ENCODE results near the gene TBC1D2.

TBC1D2 gene

DNA sequence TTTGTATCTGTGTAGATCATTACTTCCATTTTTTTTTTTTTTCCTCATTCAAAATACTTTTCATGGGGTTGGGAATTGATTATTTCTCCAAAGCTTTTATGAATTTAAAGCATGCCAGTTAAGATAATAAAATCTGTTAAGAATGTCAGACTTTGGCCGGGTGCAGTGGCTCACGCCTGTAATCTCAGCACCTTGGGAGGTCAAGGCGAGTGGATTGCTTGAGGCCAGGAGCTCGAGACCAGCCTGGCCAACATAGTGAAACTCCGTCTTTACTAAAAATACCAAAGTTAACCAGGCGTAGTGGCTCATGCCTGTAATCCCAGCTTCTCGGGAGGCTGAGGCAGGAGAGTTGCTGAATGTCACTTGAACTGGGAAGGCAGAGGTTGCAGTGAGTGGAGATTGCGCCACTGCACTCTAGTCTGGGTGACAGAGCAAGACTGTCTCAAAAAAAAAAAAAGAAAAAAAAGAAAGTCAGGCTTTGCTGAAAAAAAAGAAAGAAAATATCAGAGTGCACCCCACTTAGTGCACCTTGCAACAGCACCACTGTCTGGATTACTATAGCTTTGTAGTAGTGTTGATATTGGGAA is 18.5 kb downstream of the TBC1D2 start:
- no peak for DNase-seq (ENCODE audit: low read depth in 2 of 2)

DNA sequence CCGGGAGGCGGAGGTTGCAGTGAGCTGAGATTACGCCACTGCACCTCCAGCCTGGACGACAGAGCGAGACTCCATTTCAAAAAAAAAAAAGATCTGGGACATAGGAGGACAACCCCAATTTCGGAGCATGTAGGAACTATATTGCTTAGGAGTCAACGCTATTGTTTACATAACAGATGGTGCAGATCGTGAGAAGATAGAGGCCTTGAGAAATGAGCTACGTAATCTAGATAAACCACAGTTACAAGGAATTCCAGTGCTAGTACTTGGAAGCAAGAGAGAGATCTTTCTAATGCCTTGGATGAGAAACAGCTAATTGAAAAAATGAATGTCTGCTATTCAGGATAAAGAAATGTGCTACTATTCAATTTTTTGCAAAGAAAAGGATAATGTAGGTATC is 20.3 kb downstream of the TBC1D2 start:
- no peak for DNase-seq (ENCODE audit: low read depth in 2 of 2)

DNA sequence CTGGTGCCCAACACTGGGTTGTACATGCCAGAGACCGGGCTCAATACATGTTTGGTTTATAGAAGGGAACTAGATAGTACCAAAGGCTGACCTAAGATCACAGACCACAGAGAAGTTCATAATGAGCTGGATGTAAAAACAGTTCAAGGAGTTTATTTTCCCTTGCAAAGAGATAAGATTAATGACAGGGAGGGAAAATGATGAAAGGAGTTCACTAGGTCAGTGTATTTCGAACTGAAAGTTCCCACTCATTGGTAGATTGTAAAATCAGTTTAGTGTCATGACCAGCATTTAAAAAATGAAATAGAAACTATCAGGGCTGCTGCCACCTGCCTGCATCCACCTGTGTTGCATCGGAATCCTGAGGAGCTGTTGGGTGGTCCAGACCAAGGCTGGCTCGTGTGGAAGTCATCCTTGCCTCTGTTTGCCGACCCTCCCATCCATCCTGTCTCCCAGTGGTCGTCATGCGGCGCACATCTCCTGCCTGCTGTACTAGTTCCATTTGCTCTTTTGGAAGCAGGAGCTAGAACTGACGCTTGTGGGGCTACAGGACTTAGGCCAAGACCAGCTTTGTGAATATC is 21.1 kb downstream of the TBC1D2 start:
- no peak for DNase-seq (ENCODE audit: low read depth in 2 of 2)

DNA sequence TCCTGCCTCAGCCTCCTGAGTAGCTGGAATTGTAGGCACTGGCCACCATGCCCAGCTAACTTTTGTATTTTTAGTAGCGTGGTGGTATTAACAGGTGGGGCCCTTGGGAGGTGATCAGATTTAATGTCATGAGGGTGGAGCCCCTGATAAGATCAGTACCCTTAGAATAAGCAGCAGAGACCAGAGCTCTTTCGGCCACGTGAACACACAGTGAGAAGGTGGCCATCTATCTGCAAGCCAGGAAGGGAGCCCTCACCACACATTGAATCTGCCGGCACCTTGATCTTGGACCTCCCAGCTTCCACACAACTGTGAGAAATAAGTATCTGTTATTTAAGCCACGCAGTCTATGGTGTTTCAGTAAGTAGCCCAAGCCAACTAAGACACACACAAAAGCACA is 22.5 kb downstream of the TBC1D2 start:
- no peak for DNase-seq (ENCODE audit: low read depth in 2 of 2)

DNA sequence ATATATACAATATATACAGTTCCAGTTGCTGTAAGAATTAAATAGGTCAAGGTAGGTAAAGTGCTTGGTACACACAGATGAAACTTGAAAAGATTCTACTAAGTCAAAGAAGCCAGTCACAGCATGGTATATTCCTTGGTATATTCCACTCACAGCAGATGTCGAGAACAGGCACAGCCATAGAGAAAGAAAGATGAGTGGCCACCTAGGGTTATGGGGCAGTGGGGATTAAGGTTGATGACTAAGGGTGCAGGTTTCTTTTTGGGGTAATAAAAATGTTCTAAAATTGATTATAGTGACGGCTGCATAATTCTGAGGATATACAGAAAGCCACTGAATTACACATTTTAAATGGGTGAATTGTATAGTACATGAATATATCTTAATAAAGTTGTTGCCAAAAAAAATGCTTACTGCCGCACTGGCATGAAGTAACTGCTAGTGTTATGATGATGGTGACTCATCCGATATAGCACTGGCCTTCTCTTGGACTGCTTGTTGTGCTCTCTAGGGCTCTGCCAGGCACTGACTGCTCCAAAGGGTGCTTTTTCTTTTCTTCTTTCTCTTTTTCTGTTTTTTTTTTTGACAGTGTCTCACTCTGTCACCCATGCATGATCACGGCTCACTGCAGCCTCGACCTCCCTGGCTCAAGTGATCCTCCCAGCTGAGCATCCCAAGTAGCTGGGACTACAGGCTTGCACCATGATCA is 23.5 kb downstream of the TBC1D2 start:
- no peak for DNase-seq (ENCODE audit: low read depth in 2 of 2)

DNA sequence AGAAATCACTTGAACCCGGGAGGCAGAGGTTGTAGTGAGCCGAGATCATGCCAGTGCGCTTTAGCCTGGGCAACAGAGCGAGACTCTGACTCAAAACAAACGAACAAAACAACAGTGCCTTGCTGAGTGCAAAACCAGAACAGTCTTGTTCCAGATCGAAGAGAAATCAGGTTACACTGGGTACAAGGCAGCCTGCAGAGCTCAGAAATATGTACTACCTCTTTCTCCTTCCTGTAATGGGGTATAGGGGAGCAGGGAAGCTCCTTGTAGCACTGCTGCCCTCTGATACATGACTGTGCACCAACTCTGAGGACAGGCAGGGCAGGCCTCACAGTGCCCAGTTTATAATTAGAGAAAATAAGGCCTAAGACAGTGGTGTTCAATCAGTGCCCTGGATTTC is 24.7 kb downstream of the TBC1D2 start:
- DNase-seq (ENCODE audit: low read depth in 2 of 2) = no peak

DNA sequence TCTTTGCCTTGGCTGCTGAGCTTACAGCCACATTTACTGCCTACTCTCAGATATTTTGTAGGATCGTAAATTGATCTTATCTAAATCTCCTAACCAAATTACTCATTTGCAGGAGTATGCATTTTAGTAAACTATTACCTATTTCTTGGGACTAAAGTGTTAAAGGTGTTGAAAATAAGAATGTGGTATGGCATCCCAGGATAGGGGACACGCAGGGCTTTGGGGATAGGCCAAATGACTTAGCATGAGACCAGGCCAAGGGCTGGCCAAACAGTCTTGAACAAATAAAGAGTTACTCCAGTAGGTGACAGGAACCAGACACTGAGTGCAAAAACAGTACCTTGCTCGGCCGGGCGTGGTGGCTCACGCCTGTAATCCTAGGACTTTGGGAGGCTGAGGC is 25.1 kb downstream of the TBC1D2 start:
- no peak for DNase-seq (ENCODE audit: low read depth in 2 of 2)

DNA sequence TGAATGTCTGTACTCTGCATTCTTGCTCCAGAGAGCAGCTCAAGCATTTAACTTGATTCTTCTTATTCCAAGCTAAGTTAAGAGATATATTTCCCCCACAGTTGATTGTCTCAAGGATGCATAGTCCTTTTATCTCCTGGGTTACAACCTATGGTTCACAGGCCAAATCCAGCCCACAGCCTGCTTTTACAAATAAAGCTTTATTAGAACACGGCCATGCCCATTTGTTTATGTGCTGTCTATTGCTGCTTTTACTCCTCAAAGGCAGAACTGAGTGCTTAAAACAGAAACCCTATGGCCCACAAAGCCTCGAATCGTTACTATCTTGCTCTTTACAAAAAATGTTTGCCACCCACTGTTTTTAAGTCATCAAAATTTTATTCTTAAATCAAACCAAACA is 25.8 kb downstream of the TBC1D2 start:
- no peak for DNase-seq (ENCODE audit: low read depth in 2 of 2)

DNA sequence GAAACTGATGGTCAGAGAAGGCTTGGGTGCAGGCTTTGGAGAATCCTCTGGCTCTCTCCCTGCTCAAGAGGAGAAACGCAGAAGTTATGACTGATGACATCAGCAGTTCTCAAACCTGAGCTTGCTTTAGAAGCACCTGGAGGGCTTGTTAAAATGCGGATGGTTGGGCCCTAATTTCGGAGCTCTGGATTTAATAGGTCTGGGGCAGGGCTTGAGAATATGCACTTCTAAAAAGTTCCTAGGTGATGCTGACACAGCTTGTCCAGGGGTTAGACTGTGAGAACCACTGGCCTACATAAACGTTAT is 26.4 kb downstream of the TBC1D2 start:
- no peak for DNase-seq (ENCODE audit: low read depth in 2 of 2)

DNA sequence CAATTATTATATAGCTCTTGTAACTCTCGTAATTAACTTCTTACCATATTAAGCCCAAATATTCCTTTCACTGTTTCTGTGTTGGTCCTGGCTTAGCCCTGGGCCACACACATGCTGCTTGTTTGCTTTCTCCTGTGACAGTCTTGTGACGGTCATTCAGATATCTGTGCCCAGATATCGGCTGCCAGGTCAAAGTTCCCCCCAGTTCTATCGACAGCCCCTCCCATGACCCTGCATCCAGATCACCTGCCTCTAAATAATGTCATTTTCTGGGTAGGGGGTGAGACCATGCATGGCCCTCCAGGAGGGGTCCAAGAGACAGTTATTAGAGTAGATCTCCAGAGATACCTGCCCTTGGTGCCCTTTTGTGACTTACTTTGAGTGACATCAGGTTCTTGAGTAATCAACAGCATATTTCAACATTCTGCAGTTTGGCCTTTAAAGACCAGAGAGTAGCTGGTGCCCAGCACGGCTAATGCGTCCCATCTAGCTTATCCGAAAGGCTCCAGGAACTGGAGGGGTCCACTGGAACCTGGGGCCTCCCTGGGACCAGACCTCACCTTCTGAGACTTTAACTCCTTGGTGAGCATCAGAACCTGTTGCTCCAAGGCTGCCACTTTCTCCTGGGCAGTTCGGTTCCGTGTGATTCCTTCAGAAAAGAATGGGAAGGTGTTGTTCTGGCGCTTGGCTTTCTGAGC is 26.9 kb downstream of the TBC1D2 start:
- DNase-seq (ENCODE audit: low read depth in 2 of 2) = no peak

DNA sequence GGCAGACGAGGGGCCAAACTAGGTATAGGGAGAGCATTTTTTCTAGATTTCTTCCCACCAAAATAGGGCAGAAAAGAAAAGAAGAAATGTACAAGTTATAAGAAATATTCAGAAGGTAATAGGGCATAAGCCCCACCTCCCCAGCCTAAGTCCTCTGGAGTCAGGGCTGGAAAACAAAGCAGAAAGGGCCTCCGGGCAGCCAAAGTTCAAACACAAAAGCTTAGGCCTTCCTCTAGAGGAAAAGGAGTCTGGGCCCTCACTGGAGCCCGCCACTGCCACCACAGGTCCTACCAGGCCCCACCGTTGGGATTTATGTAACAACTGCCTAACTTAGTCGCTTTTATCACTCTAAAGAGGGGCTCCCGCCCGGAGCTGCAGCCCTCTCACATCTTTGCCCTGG is 27.6 kb downstream of the TBC1D2 start:
- no peak for DNase-seq (ENCODE audit: low read depth in 2 of 2)

DNA sequence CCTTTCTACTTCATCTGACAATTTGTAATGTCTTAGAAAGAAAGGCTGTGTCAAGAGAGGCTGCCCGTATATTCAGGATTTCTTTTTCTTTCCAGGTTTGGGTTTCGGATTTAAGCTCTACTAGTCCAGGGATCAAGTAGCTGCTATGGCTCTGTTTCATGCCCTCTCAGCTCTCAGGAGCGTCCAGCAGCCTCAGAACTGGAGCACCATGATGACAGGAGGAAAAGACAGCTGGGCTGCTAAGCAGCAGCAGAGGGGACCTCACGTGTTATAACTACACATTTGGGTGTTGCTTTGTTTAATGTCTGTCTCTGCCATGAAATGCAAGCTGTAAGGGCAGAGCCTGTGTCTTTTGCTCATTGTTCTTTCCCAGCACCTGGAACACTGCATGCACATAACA is 28.5 kb downstream of the TBC1D2 start:
- DNase-seq (ENCODE audit: low read depth in 2 of 2) = no peak

DNA sequence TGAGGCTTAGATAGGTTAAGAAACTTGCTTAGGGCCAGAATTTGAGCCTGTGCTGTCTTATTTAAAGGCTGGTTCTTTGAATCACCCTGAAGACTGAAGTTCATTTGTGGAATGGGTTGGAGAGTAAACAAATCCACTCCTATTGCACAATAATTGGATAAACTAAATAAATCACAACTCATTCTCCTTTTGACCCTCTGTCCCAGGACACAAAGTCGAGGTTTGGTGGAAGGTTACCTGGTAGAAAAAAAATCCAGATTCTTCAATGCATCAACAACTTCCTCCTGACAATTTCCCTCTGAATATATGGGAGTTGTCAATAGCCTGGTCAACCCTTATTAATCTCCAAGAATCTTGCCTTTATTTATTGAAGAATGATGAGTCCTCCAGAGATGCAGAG is 28.9 kb downstream of the TBC1D2 start:
- no peak for DNase-seq (ENCODE audit: low read depth in 2 of 2)

DNA sequence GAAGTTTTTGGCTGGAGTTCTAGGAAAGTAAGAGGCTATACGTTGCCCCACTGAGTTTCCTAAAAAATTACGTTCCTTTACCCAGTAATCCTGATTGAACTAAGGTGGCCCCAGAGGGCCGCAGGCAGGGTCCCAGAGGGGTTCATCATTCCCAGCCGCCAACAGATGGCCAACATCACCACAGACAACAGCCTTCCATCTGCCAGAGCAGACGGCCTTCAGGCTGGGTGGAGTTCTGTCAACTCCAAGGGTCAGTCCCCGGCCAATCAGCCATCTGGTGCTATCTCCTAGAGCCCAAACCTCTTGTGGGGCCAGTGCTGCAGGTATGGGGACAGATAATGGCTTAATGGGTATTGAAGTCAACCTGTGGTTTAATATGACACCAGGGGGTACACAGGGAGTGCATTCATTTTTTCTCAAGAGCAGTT is 30.4 kb downstream of the TBC1D2 start:
- DNase-seq (ENCODE audit: low read depth in 2 of 2) = no peak

DNA sequence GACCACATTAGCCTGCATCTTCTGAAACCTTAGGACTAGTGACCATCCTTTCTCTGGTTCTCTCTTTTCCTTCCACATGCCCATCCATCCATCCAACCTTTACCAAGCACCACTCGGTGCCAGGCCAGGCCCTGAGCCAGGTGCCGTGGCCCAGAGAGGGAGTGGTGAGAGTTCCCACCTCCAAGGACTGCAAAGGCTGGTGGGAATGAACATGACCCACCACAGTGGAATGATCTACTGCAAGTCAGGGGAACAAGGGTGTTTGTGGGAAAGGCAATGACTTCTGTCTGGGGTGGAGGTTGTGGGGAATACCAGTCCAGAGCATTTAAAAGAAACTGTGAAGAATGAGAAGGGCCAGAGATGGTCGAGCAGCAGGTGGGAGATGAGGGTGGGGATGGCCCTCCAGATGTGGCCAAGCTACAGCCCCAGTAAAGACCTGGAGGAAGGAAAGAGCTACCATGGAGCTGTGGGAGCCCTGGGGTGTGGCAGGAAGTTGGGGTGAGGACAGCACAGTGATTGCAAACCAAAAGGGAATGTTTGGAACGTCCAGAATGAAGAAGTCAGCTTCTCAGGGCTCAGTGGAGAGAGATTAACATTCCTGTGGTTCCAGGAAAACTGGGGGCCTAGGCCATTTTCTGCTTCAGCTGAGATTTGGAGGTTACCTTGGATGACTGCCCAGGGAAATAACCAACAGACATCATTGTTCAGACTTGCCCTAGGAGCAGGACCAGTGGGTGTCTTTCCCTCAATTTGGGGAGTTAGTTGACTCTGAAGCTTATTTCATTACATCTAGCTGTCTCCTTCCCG is 32.4 kb downstream of the TBC1D2 start:
- no peak for DNase-seq (ENCODE audit: low read depth in 2 of 2)

DNA sequence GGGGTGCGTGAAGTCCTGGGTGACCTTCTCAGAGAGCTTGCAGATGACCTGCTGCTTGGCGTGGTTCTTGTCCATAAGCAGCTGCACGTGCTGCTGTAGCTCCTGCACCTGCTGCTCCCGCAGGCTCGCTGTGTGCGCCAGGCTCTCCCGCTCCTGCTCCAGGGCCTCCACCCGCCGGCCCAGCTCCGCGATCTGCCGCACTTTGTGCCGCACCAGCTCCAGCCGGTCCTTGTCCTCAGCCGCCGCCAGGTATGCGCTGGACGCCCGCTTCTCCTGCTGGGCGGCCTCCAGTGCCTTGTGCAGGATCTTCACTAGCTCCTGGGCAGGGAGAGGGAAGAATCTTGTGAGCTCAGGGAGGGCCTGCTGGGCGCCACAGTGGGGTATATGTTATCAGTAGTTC is 34.5 kb downstream of the TBC1D2 start:
- no peak for DNase-seq (ENCODE audit: low read depth in 2 of 2)

DNA sequence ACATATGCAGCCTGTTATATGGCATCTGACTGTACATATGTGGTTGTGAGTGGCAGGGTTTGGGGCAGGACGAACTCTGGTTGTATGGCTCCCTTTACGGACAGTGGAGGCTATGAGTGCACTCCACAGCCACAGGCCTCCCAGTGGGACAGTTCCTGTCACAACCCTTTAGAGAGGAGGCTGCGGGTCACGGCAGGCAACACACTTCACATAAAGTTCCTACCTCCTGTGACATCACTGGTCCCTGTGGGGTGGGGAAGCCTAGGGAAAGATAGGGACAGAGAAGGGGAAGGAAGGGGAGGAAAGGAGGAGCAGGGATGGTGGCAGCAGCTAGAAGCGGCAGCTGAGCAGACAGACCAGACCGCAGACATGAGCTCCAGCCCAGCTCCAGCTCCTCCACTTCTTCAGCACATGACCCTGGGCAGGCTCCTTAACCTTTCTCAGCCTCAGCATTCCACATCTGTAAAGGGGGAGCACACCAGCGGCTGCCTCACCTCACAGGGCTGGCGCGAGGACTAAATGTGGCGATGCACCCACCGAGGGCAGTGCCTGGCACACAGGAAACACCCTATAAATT is 35.6 kb downstream of the TBC1D2 start:
- no peak for DNase-seq (ENCODE audit: low read depth in 2 of 2)

DNA sequence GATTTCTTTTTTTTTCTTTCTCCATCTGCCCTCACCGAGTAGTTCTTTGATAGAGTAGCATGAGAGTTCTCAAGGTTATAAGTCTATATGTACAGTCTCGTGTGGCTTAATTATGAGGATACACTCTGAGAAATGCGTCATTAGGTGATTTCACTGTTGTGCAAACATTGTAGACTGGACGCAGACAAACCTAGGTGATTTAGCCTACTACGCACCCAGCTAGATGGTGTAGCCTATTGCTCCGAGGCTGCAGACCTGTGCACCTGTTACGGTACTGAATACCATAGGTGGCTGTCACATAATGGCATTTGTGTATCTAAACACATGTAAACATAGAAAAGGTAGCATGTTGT is 36.1 kb downstream of the TBC1D2 start:
- no peak for DNase-seq (ENCODE audit: low read depth in 2 of 2)

DNA sequence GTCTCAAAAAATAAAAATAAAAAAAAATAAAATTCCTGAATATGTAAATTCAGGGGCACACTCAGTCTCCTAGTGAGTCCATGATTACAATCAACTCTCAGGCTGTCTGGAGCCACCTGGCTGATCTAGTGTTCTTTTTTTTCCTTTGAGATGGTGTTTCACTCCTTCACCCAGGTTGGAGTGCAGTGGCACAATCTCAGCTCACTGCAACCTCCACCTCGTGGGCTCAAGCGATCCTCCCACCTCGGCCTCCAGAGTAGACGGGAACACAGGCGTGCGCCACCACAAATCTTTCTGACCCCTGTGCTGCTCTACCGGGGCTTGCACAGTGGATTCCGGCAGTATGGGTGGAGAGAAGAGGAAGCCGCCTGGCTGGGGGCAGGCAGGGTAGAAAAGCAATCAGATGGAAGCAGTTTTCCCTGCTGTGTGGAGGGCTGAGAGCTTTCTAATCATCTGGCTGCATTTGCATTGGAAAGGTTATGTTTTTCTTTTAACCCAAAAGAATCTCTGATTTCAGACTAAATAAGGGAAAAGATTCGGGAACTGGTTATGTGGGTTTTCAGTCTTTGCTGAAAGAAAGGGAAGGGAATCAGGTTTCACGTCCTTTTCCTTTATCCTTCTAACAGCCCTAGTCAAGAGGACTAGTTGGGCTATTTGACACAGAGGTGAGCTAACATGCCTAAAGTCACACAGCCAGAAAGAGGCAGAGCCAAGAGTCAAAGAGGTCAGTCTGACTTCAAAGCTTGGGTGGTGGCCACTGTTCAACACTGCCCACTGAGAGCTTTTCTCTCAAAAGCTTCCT is 36.7 kb downstream of the TBC1D2 start:
- DNase-seq (ENCODE audit: low read depth in 2 of 2) = no peak

DNA sequence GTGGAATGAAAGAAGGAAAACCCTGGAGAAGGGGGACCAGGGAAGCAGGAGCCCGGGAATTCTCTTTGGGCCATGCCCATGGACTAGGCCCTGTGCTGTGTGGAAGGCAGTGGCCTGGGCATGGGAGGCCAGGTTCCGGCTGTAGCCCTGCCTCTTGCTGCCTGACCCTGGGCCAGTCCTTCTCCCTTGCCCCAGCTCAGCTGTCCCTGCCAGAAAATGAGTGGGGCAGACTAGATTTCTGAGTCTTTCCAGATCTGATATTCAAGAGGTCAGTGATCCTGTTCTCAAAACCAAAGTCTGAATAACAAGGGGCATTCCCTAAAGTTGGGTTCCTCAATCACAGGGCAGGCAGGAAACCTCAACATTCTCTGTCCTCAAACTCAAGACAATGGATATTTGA is 38.2 kb downstream of the TBC1D2 start:
- no peak for DNase-seq (ENCODE audit: low read depth in 2 of 2)

DNA sequence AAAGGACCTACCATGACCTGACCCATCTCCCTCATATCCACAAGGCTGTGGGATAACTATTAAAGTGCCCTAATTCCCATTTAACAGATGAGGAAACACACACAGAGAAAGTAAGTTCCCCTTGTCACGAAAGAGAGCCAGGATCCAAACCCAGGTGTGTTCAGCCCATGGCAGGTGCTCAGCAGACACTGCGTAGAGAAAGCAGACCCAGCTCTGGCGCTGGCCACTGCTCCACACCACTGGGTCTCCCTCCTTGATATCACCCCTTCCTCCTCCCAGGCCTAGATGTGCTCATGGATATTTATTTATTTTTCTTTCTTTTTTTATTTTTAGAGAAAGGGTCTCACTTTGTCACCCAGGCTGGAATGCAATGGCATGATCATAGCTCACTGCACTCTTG is 39.1 kb downstream of the TBC1D2 start:
- DNase-seq (ENCODE audit: low read depth in 2 of 2) = no peak
